HepG2 (cell line): Measurements from ENCODE around the gene LRP5. TPM values are rescaled to one million over a fixed set of nuclear protein-coding genes. Genes with fewer than 3 reads are reported as not detected.

ENCODE experiments used
- ATAC-seq: fragments of 200-7000 bp; cut with Tn5 transposase; 3 replicates; pipeline ENCODE4 v1.9.1; 2020; ENCODE audit warnings: mild to moderate bottlenecking, moderate library complexity
- BruUV-seq: library from RNA; stranded (reverse); fragments of 400-500 nt; replicated peaks from 2 replicates; lab custom pipeline; 2021; lab: Mats Ljungman, UMichigan
- CTCF ChIA-PET: fragments of 300-600 bp; formaldehyde crosslinking; extraction: SDS; loops from one replicate; lab custom pipeline; 2021; ENCODE audit warnings: low total read pairs, inconsistent platforms, low intra/inter-chr PET ratio; lab: Yijun Ruan, JAX
- POLR2A ChIA-PET: fragments of 350-600 bp; sonication (Branson Sonifier 250); formaldehyde crosslinking; loops from one replicate; lab custom pipeline; 2020; ENCODE audit warnings: antibody characterized with exemption, inconsistent platforms; lab: Yijun Ruan, JAX
- DNase-seq: peaks from one replicate; pipeline ENCODE4 v3.0.0-alpha.2; 2015; ENCODE audit warnings: low spot score
- FAIRE-seq: peaks from 3 replicates; lab custom pipeline; 2011; peaks lifted over from hg19 to GRCh38; lab: Jason Lieb, UNC
- H2AFZ ChIP-seq: one replicate; pipeline ENCODE4 v1.6.1; 2011; ENCODE audit warnings: low read length, inconsistent platforms
- H3K27ac ChIP-seq: fragments of 300-600 bp; 3 replicates; pipeline ENCODE4 v1.8.0; 2011; ENCODE audit warnings: mixed run types, mild to moderate bottlenecking, mixed read lengths, low read length, inconsistent platforms; ENCODE audit not compliant: insufficient read depth; ENCODE audit errors: extremely low read length
- H3K27me3 ChIP-seq, 2 experiments: fragments of 200-600 bp in 1 of 2; 2 replicates in 1 of 2; 3 replicates in 1 of 2; pipeline versions ENCODE4 v1.6.0 to v1.8.0; 2011; ENCODE audit warnings: low read length in 2 of 2, mild to moderate bottlenecking in 2 of 2, moderate library complexity in 2 of 2, inconsistent platforms in 1 of 2; ENCODE audit not compliant: insufficient read depth in 2 of 2, control insufficient read depth in 1 of 2
- H3K36me3 ChIP-seq, 2 experiments: fragments of 200-600 bp in 1 of 2; replicated peaks in 1 of 2; 2 replicates in 1 of 2; 3 replicates in 1 of 2; pipeline versions ENCODE4 v1.5.1 to v1.8.0; 2011; ENCODE audit warnings: low read length in 2 of 2, inconsistent platforms in 1 of 2; ENCODE audit not compliant: insufficient read depth in 2 of 2, control insufficient read depth in 1 of 2
- H3K4me1 ChIP-seq: 2 replicates; pipeline ENCODE4 v1.5.1; 2012; ENCODE audit warnings: low read length, inconsistent platforms; ENCODE audit not compliant: insufficient read depth
- H3K4me2 ChIP-seq: 2 replicates; pipeline ENCODE4 v1.6.0; 2011; ENCODE audit warnings: low read depth, low read length, inconsistent platforms
- H3K4me3 ChIP-seq, 3 experiments: fragments of 200-600 bp in 1 of 3; sonication (generic), shearing (Covaris generic) in 1 of 3; replicated peaks in 1 of 3; 2 replicates each; pipeline ENCODE4 v1.5.1; 2011 to 2016; ENCODE audit warnings: low read length in 3 of 3, inconsistent platforms in 2 of 3, low read depth in 2 of 3, mild to moderate bottlenecking in 2 of 3, control low read depth in 1 of 3, mixed read lengths in 1 of 3; ENCODE audit not compliant: insufficient read depth in 1 of 3
- H3K79me2 ChIP-seq: one replicate; pipeline ENCODE4 v1.6.1; 2011; ENCODE audit warnings: low read length, inconsistent platforms; ENCODE audit not compliant: insufficient read depth
- H3K9ac ChIP-seq: 2 replicates; pipeline ENCODE4 v1.6.0; 2011; ENCODE audit warnings: mild to moderate bottlenecking, low read depth, low read length, inconsistent platforms; ENCODE audit not compliant: insufficient read depth
- H3K9me3 ChIP-seq: 2 replicates; pipeline ENCODE4 v1.5.1; 2012; ENCODE audit warnings: mild to moderate bottlenecking, low read length
- H4K20me1 ChIP-seq: 2 replicates; pipeline ENCODE4 v1.6.0; 2011; ENCODE audit warnings: inconsistent platforms, mild to moderate bottlenecking, low read length, moderate library complexity; ENCODE audit not compliant: insufficient read depth
- CENPT ChIP-seq: sonication (generic); formaldehyde crosslinking; IDR thresholded peaks from 2 replicates; pipeline ENCODE4 v1.8.0; 2022; ENCODE audit warnings: low read depth, mild to moderate bottlenecking, moderate library complexity, missing genetic modification reagents
- GATA4 ChIP-seq: sonication (generic); IDR thresholded peaks from 2 replicates; pipeline ENCODE4 v1.6.1; 2016; ENCODE audit warnings: antibody characterized with exemption, low read depth, borderline replicate concordance
- HOXA3 ChIP-seq: sonication (generic); formaldehyde crosslinking; IDR thresholded peaks from 2 replicates; pipeline ENCODE4 v1.5.0; 2020; ENCODE audit warnings: missing genetic modification reagents
- RBFOX2 ChIP-seq: fragments of 200-400 bp; formaldehyde crosslinking; IDR thresholded peaks from 2 replicates; pipeline ENCODE4 v1.6.1; 2017; ENCODE audit warnings: low read depth, mild to moderate bottlenecking, low read length
- ZFP36 ChIP-seq: fragments of 150-350 bp; IDR thresholded peaks from 2 replicates; pipeline ENCODE4 v1.6.1; 2018; ENCODE audit warnings: borderline replicate concordance, low read length, low read depth; ENCODE audit not compliant: partially characterized antibody
- ZMYM2 ChIP-seq: sonication (generic); formaldehyde crosslinking; IDR thresholded peaks from 2 replicates; pipeline ENCODE4 v1.8.0; 2022; ENCODE audit warnings: mild to moderate bottlenecking, missing genetic modification reagents
- ZMYM4 ChIP-seq: sonication (generic); formaldehyde crosslinking; IDR thresholded peaks from 2 replicates; pipeline ENCODE4 v1.8.1; 2023; ENCODE audit warnings: mild to moderate bottlenecking, missing genetic modification reagents
- ZNF563 ChIP-seq: sonication (generic); formaldehyde crosslinking; IDR thresholded peaks from 2 replicates; pipeline ENCODE4 v1.8.0; 2022; ENCODE audit warnings: mild to moderate bottlenecking, moderate library complexity, missing genetic modification reagents
- ZNF816 ChIP-seq: sonication (generic); formaldehyde crosslinking; IDR thresholded peaks from 2 replicates; pipeline ENCODE4 v1.8.0; 2022; ENCODE audit warnings: missing genetic modification reagents, mild to moderate bottlenecking, borderline replicate concordance
- WGBS: methylation state at CpG from one replicate; pipeline ENCODE4 v1.1.6; 2017; ENCODE audit warnings: low lambda C conversion rate; 5-methylcytosine and 5-hydroxymethylcytosine counted together
- in situ Hi-C: cut with HindIII; loops from 2 replicates; pipeline ENCODE4 v1.10.0; 2017; ENCODE audit warnings: low pct_unique_long_range_greater_than_20kb; ENCODE audit not compliant: extremely low pct_ligation_motif_present
- intact Hi-C: fragments of 100-400 bp; cut with micrococcal nuclease; formaldehyde crosslinking; loops from one replicate; pipeline ENCODE4 v1.10.0; 2022; ENCODE audit not compliant: unreplicated experiment
- polyA plus RNA-seq, 8 experiments: library from polyadenylated mRNA; depleted of rRNA in 3 of 8; stranded (reverse) in 7 of 8; unstranded in 1 of 8; fragments of >200 nt; fragmentation: Illumina TruSeq in 4 of 8; extraction: Trizol in 4 of 8; gene quantifications; 2 replicates each; pipeline versions ENCODE4 v1.2.1 to v1.2.3, GENCODE V29; 2011 to 2016; ENCODE audit warnings: low read depth in 4 of 8, missing spikeins in 1 of 8, mixed read lengths in 1 of 8; ENCODE audit not compliant: insufficient read depth in 1 of 8
- total RNA-seq, 5 experiments: library from RNA; depleted of rRNA; stranded (reverse); fragments of >200 nt; fragmentation: Illumina TruSeq; extraction: Trizol; gene quantifications; 2 replicates each; pipeline ENCODE4 v1.2.3, GENCODE V29; 2016; ENCODE audit warnings: low read depth in 1 of 5
- TF ChIP-seq, protein P1 (sequence below): IDR thresholded peaks from 2 replicates; pipeline ENCODE4 v1.6.1; 2016
- TF ChIP-seq, protein P2 (sequence below): sonication (generic); formaldehyde crosslinking; IDR thresholded peaks from 2 replicates; pipeline ENCODE4 v1.4.0; 2020; ENCODE audit warnings: missing genetic modification reagents, borderline replicate concordance
- TF ChIP-seq, protein P3 (sequence below): sonication (generic); formaldehyde crosslinking; IDR thresholded peaks from 2 replicates; pipeline ENCODE4 v1.4.0; 2020; ENCODE audit warnings: missing genetic modification reagents, mild to moderate bottlenecking, borderline replicate concordance
- TF ChIP-seq, protein P4 (sequence below): sonication (generic); formaldehyde crosslinking; IDR thresholded peaks from 2 replicates; pipeline ENCODE4 v1.5.1; 2020; ENCODE audit warnings: missing genetic modification reagents, mild to moderate bottlenecking, borderline replicate concordance
- TF ChIP-seq, protein P5 (sequence below): IDR thresholded peaks from 2 replicates; pipeline ENCODE4 v1.6.1; 2016; ENCODE audit warnings: mild to moderate bottlenecking, missing biosample characterization, missing genetic modification reagents
- TF ChIP-seq, protein P6 (sequence below): IDR thresholded peaks from 2 replicates; pipeline ENCODE4 v1.6.1; 2012; ENCODE audit warnings: inconsistent platforms

The LRP5 gene
- total and polyA plus RNA-seq, 2 of the 13 experiments (the other 11 are each of a cell fraction or from before 2014, with no cell fraction given), result 40.4 to 64.0 TPM

DNA sequence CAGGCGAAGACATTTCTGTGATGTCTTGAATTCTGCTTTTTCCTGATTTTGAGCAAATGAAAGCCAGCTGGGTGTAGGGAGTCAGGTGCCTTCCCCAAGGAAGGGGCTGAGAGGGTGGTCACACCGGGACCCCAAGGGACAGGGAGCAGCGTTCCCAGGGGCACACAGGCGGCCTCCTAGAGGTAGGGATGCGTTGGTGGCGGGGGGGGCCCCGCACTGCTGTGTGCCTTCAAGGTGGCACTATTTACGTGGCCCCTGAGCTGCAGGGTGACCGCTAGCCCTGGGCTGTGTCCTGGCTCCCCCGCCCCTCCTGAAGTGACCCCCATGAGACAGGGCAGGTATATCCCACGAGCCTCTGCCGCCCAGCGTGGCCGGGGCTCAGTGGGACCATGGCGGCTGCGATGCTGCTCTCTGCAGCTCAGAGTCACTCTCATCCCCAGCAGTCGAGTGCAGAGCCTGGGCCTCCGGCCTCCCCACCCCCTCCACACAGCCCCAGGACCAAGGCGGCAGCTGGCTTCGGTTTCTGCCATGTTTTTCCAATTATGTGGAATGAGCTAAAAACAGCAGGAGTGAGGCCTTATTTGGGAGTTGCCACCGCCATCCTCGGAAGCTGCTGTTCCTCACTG lies 60.9 kb downstream of the LRP5 start:
- Histone ChIP-seq H4K20me1 (peaks cover 54% of the 10 kb centered on the region), H3K9ac (no peak overlapping the region; the same call in 1 of the 2 replicates), H3K79me2 (peaks cover 20% of the 10 kb centered on the region), H3K9me3 (no peaks in the 10 kb centered on the region), H2AFZ (no peak overlapping the region), H3K36me3 (peaks cover 17 to 53% of the 10 kb centered on the region in 2 experiments; a peak in 4 of 5 replicates), H3K27me3 (no peaks in the 10 kb centered on the region), H3K27ac (peak overlapping the region; percentile 61), H3K4me1 (peaks cover 40% of the 10 kb centered on the region), H3K4me3 (peak overlapping the region in 1 of 3 experiments; percentile 26; a peak in 1 of 6 replicates), H3K4me2 (peak overlapping the region; percentile 52)
- intact Hi-C loops (loop anchor here (5.0 kb wide), 1 partner anchor 56 kb away; no protein-coding TSS in a partner anchor), in situ Hi-C loops (no loop called here)
- 78% methylated on average over 9 of the region's 22 CpGs for WGBS
- POLR2A ChIA-PET, result interaction anchor here (1.0 to 1.9 kb wide), 5 partner anchors 9 to 75 kb away, joined by 3 to 15 read pairs (median 5); no protein-coding TSS in a partner anchor
- ATAC-seq (peak; percentile 49), DNase-seq (no peak), FAIRE-seq (no peak)
- CTCF ChIA-PET, result no interaction called here
- BruUV-seq, result no TSS peak
- TF ChIP-seq, protein P1, sequence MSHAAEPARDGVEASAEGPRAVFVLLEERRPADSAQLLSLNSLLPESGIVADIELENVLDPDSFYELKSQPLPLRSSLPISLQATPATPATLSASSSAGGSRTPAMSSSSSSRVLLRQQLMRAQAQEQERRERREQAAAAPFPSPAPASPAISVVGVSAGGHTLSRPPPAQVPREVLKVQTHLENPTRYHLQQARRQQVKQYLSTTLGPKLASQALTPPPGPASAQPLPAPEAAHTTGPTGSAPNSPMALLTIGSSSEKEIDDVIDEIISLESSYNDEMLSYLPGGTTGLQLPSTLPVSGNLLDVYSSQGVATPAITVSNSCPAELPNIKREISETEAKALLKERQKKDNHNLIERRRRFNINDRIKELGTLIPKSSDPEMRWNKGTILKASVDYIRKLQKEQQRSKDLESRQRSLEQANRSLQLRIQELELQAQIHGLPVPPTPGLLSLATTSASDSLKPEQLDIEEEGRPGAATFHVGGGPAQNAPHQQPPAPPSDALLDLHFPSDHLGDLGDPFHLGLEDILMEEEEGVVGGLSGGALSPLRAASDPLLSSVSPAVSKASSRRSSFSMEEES, result no peak
- TF ChIP-seq ZMYM2 (CRISPR knock-in tag), result no peak
- TF ChIP-seq, protein P2, sequence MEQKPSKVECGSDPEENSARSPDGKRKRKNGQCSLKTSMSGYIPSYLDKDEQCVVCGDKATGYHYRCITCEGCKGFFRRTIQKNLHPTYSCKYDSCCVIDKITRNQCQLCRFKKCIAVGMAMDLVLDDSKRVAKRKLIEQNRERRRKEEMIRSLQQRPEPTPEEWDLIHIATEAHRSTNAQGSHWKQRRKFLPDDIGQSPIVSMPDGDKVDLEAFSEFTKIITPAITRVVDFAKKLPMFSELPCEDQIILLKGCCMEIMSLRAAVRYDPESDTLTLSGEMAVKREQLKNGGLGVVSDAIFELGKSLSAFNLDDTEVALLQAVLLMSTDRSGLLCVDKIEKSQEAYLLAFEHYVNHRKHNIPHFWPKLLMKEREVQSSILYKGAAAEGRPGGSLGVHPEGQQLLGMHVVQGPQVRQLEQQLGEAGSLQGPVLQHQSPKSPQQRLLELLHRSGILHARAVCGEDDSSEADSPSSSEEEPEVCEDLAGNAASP (CRISPR knock-in tag), result no peak
- no peak for TF ChIP-seq HOXA3 (CRISPR knock-in tag)
- TF ChIP-seq ZFP36, result no peak
- TF ChIP-seq, protein P3, sequence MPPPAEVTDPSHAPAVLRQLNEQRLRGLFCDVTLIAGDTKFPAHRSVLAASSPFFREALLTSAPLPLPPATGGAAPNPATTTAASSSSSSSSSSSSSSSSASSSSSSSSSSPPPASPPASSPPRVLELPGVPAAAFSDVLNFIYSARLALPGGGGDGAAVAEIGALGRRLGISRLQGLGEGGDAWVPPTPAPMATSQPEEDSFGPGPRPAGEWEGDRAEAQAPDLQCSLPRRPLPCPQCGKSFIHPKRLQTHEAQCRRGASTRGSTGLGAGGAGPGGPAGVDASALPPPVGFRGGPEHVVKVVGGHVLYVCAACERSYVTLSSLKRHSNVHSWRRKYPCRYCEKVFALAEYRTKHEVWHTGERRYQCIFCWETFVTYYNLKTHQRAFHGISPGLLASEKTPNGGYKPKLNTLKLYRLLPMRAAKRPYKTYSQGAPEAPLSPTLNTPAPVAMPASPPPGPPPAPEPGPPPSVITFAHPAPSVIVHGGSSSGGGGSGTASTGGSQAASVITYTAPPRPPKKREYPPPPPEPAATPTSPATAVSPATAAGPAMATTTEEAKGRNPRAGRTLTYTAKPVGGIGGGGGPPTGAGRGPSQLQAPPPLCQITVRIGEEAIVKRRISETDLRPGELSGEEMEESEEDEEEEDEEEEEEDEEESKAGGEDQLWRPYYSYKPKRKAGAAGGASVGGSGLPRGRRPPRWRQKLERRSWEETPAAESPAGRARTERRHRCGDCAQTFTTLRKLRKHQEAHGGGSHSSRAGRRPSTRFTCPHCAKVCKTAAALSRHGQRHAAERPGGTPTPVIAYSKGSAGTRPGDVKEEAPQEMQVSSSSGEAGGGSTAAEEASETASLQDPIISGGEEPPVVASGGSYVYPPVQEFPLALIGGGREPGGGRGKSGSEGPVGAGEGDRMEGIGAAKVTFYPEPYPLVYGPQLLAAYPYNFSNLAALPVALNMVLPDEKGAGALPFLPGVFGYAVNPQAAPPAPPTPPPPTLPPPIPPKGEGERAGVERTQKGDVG (CRISPR knock-in tag), result peak; percentile 18; the same call in 1 of the 2 replicates
- TF ChIP-seq, protein P4, sequence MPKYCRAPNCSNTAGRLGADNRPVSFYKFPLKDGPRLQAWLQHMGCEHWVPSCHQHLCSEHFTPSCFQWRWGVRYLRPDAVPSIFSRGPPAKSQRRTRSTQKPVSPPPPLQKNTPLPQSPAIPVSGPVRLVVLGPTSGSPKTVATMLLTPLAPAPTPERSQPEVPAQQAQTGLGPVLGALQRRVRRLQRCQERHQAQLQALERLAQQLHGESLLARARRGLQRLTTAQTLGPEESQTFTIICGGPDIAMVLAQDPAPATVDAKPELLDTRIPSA, result 0 out of 2 replicates have a peak, but pooled peaks have one; percentile 31
- TF ChIP-seq, protein P5, sequence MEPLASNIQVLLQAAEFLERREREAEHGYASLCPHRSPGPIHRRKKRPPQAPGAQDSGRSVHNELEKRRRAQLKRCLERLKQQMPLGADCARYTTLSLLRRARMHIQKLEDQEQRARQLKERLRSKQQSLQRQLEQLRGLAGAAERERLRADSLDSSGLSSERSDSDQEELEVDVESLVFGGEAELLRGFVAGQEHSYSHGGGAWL (CRISPR knock-in tag), result no peak
- TF ChIP-seq, protein P6, sequence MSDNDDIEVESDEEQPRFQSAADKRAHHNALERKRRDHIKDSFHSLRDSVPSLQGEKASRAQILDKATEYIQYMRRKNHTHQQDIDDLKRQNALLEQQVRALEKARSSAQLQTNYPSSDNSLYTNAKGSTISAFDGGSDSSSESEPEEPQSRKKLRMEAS, result 0 out of 2 replicates have a peak, but pooled peaks have one; percentile 1
- TF ChIP-seq CENPT, result no peak
- TF ChIP-seq GATA4, result no peak
- TF ChIP-seq ZNF816 (CRISPR knock-in tag), result no peak
- TF ChIP-seq ZNF563, result no peak
- TF ChIP-seq ZMYM4 (CRISPR knock-in tag), result no peak
- TF ChIP-seq RBFOX2, result peak; percentile 9; the same call in 1 of the 2 replicates
